Liver (tissue), 3 donors: ENCODE results near the gene UBE2E2.

Source experiments
- FOXA1 ChIP-seq: IDR thresholded peaks from 2 replicates; pipeline ENCODE4 v1.6.1; 2016; ENCODE audit warnings: antibody characterized with exemption
- SP1 ChIP-seq: IDR thresholded peaks from 2 replicates; pipeline ENCODE4 v1.6.1; 2018; ENCODE audit warnings: antibody characterized with exemption, mild to moderate bottlenecking
- TF ChIP-seq, protein P1 (sequence below): fragments of 150-350 bp; IDR thresholded peaks from 2 replicates; pipeline ENCODE4 v1.5.1; 2017; ENCODE audit warnings: improper control_type of control experiment, low read depth, low read length; ENCODE audit not compliant: missing input control
- TF ChIP-seq, protein P2 (sequence below): IDR thresholded peaks from 2 replicates; pipeline ENCODE4 v1.6.1; 2016; ENCODE audit warnings: antibody characterized with exemption
- TF ChIP-seq, protein P3 (sequence below): IDR thresholded peaks from 2 replicates; pipeline ENCODE4 v1.6.1; 2016; ENCODE audit warnings: antibody characterized with exemption
- donor health status: healthy.
- donor health status: healthy.

DNA sequence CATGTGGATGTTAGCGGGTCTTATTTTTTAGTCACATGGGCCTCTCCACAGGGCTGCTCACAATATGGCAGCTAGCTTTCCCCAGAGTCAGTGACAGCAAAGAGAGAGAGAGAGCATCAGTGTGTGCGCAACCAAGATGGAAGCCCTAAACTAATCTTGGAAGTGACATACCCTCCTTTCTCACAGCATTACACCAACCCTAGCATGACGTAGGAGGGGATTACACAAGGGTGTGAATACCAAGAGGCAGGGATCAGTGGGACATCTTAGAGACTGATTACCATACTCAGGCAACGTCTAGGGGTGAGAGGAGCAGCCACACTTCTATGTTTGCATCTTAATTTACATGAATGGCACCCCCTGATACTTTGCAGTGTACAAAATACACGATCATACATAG is 3.5 kb upstream of the UBE2E2 start:
- TF ChIP-seq SP1 (no peak), FOXA1 (no peak)
- TF ChIP-seq, protein P1, sequence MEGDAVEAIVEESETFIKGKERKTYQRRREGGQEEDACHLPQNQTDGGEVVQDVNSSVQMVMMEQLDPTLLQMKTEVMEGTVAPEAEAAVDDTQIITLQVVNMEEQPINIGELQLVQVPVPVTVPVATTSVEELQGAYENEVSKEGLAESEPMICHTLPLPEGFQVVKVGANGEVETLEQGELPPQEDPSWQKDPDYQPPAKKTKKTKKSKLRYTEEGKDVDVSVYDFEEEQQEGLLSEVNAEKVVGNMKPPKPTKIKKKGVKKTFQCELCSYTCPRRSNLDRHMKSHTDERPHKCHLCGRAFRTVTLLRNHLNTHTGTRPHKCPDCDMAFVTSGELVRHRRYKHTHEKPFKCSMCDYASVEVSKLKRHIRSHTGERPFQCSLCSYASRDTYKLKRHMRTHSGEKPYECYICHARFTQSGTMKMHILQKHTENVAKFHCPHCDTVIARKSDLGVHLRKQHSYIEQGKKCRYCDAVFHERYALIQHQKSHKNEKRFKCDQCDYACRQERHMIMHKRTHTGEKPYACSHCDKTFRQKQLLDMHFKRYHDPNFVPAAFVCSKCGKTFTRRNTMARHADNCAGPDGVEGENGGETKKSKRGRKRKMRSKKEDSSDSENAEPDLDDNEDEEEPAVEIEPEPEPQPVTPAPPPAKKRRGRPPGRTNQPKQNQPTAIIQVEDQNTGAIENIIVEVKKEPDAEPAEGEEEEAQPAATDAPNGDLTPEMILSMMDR, result no peak
- TF ChIP-seq, protein P2, sequence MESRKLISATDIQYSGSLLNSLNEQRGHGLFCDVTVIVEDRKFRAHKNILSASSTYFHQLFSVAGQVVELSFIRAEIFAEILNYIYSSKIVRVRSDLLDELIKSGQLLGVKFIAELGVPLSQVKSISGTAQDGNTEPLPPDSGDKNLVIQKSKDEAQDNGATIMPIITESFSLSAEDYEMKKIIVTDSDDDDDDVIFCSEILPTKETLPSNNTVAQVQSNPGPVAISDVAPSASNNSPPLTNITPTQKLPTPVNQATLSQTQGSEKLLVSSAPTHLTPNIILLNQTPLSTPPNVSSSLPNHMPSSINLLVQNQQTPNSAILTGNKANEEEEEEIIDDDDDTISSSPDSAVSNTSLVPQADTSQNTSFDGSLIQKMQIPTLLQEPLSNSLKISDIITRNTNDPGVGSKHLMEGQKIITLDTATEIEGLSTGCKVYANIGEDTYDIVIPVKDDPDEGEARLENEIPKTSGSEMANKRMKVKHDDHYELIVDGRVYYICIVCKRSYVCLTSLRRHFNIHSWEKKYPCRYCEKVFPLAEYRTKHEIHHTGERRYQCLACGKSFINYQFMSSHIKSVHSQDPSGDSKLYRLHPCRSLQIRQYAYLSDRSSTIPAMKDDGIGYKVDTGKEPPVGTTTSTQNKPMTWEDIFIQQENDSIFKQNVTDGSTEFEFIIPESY, result no peak
- TF ChIP-seq, protein P3, sequence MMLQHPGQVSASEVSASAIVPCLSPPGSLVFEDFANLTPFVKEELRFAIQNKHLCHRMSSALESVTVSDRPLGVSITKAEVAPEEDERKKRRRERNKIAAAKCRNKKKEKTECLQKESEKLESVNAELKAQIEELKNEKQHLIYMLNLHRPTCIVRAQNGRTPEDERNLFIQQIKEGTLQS, result no peak
